GM21515 (cell line): ENCODE data around the gene NR6A1.

Experiments
- ATAC-seq: cut with Tn5 transposase; IDR thresholded peaks from one replicate; pipeline ENCODE4 v1.9.1; 2021; ENCODE audit not compliant: unreplicated experiment

NR6A1 gene

DNA sequence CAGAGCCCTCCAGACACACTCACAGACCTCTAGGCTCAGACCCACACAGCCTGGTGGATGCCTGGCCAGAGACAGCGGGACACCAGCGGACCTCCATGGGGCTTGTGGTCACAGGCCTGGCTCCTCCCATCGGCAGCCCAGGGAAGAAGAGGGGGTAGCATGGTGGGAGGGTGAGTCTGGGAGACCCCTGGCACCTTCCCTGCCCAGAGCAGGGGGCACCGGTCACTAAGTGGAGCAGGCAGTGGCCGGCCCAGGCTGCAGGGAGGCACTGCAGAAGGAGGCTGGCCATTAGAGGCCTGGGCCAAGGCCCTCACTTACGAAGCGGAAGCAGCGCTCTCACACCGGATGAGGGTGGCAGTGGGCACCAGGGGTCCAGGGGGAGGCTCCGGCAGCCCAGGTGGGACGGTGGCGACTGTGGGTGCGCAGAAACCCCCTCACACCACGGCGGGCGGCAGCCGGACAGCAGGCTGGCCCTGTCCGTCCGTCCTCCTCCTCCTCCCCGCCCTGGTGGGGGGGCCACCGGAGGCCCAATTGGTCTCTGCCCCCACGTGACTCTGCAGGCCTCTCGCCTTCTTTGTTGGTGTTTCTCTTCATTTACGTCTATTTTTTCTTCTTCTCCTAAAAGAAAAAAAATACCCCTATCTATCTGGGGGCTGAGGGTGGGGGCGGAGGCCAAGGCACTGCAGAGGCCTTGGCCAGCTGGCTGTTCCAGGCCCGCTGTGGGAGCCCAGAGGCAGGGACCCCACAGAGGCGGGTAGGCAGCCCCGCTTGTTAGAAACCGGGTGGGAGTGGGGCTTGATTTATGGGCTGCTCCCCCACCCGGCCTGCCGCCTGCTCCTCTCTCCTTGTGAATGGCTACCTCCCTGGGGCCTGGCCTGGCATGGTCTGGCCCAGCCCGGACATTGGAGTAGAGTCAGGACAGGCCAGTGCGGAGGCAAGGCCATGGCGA, 263.9 kb downstream of the NR6A1 start, which contains the start of gene NR5A1:
NR5A1 (minus strand) TSS at position 469 of the 949 bp plus-strand sequence. CDS start 4,004 bp downstream, outside the sequence.
- ATAC-seq: no peak

DNA sequence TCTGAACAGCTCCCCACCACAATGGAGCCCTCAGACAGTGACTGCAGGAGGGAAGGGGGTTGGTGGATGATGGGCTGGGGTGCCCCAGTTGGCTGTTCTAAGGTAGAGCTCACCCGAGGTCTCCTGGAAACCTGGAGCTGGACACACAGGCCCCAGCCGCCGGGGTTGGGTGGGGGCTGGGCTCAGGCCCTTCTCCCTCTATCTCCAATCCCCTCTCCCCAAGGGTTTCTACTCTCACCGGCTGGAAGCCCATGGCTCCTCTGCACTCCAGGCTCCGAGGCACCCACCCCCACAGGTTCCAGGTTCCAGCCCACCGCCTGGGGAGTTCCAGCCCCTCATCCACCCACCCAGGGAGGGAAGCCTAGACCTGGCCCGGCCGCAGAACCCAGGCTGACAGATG, 264.7 kb downstream of the NR6A1 start:
- ATAC-seq: no peak

DNA sequence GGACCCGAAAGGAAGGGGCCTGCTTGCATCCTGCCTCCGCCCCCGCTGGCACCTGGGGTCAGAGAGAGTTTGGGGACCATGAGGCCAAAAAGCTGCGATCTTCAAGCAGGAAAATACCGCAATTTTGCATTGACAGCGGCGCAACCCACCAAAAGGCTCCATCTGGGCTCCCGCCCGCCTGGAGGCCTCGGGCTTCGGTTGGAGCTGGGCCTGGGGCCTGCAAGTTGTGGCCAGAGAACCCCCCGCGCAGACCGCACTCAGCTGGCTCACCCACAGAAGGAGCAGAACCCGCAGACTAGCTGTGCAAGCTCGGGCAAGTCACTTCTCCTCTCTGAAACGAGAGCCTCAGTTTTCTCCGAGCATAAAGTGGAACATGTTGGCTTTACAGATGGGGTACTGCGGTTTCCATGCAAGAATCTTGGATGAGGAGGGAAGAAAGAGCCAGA, 265.2 kb downstream of the NR6A1 start:
- ATAC-seq: no peak

- no peak for ATAC-seq
Measured at GRCh38 chr9:124505006-124505900, 265.9 kb downstream of the NR6A1 start.

GRCh38 chr9:124504530-124505005, 266.5 kb downstream of the NR6A1 start:
- ATAC-seq: no peak

GRCh38 chr9:124503713-124504529, 267.2 kb downstream of the NR6A1 start:
- ATAC-seq: no peak

DNA sequence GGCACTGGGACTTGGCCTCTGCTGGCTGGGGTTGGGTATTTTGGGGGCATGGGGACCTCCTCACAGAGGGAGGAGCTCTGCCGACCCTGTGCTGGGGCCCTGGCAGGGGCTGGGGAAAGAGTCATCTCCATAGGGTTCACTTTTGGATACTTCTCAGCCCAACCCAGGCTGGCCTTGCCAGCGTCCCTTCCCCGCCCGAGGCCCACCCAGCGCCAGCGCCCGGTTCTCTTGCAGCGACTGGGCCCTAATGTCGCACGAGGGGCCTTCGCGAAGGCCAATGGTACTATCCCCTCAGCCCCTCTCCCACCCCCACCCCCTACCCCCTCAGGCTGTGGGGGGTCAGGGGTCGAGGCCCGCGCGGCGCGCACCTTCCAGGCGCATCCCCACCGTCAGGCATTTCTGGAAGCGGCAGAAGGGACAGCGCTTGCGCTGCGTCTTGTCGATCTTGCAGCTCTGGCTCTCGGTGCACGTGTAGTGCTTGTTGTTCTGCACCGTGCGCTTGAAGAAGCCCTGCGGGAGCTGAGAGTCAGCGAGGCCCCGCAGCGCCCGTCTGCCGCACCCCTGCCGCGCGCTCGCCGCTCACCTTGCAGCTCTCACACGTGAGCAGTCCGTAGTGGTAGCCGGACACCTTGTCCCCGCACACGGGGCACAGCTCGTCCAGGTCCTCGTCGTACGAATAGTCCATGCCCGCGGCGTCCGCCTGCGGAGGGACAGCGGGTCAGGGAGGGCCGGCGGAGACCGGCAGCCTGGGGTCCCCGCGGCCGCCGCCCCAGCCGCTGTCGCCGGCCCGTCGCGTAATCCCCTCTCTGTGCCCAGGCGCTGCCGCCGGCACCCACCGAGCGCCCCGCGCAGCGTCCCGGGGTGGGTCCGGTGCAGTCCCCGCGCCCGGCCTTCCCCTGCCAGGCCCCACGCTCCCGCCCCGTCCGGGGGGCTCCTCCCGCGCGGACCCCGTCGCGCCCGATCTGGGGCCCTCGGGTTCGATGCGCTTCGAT, 268.1 kb downstream of the NR6A1 start:
- ATAC-seq: no peak

GRCh38 chr9:124501771-124502320, 269.3 kb downstream of the NR6A1 start:
- no peak for ATAC-seq

- no peak for ATAC-seq
Measured at GRCh38 chr9:124500796-124501611, 270.1 kb downstream of the NR6A1 start.

- ATAC-seq: no peak
Measured at GRCh38 chr9:124500028-124500795, 270.9 kb downstream of the NR6A1 start.

DNA sequence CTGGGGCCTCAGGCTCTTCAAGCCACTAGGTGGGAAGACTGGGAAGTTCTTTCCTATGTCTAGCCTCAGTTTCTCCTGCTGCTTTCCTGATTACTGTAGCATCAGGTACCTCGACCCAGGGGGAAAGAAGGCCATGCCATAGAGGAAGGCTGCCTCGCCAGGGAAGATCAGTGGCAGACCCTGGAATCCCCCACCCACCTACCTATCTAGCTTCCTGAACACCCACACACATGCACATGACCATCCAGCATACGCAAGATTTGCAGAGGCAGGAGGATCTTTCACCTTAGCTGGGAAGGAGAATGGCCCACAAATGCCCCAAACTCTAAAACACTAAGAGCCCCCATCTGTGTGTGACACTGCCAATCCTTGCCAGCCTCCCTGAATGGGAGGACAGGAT, 271.9 kb downstream of the NR6A1 start:
- ATAC-seq: no peak

GRCh38 chr9:124498499-124499146, 272.5 kb downstream of the NR6A1 start:
- no peak for ATAC-seq

- ATAC-seq: no peak
Measured at GRCh38 chr9:124498040-124498439, 273.1 kb downstream of the NR6A1 start.

GRCh38 chr9:124497441-124497840, 273.7 kb downstream of the NR6A1 start:
- no peak for ATAC-seq

- ATAC-seq: no peak
Measured at GRCh38 chr9:124496463-124496862, 274.6 kb downstream of the NR6A1 start.

DNA sequence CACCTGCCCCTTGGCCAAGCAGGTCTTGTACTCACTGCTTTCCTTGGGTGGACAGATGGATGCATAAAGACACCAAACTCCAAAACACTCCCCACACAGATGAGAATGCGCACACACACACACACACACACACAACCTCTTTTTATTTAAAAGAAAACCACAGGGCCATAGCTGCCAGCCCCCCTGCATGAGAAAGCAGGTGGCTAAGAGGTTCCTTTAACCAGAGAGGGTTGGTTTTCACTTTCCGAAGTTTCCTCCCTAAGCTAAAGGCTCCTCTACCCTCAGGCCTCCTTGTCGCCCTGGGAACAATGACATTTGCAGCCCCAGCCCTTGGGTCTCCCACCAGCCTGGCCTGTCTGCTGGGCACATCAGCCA, 275.0 kb downstream of the NR6A1 start:
- no peak for ATAC-seq
